MM.1S (cell line): ENCODE results near the gene CSTF3.

ENCODE experiments used
- CTCF ChIP-seq: fragments of 300-600 bp; sonication (generic); IDR thresholded peaks from 2 replicates; pipeline ENCODE4 v1.5.1; 2016; ENCODE audit warnings: antibody characterized with exemption, low read length, mixed read lengths
- EZH2phosphoT487 ChIP-seq: fragments of 300-600 bp; sonication (generic); IDR thresholded peaks from 2 replicates; pipeline ENCODE4 v1.6.1; 2018; ENCODE audit warnings: antibody characterized with exemption, low read length

GRCh38 chr11:33067294-33067693, 94.0 kb downstream of the CSTF3 start:
- TF ChIP-seq CTCF = no peak
- no peak for TF ChIP-seq EZH2phosphoT487
